HG02885 (cell line): Measurements from ENCODE around the gene NFKBIB.
"Not testable (repeated sequence)": the region's sequence is repeated elsewhere in the genome, so short reads cannot be mapped to it uniquely, and the experiment has no call there.

Experiments used
- ATAC-seq: cut with Tn5 transposase; IDR thresholded peaks from one replicate; pipeline ENCODE4 v1.9.1; 2021; ENCODE audit warnings: mild to moderate bottlenecking; ENCODE audit not compliant: unreplicated experiment, poor library complexity

Gene NFKBIB

GRCh38 chr19:38899447-38900201, at the start of gene NFKBIB, which contains the start of gene SIRT2:
TSS of gene NFKBIB (plus strand) at chr19:38899969. CDS start at chr19:38900033, 64 bp downstream.
TSS of gene SIRT2 (minus strand) at chr19:38899618. CDS start at chr19:38899521, 97 bp downstream.
- ATAC-seq, result peak; percentile 91

- peak; percentile 71 for ATAC-seq
Observed at GRCh38 chr19:38850436-38850975, 49.3 kb upstream of the NFKBIB start.

- ATAC-seq, result no peak
Observed at GRCh38 chr19:38850976-38851621, 48.7 kb upstream of the NFKBIB start.

- peak; percentile 27 for ATAC-seq
Observed at GRCh38 chr19:38851622-38852230, 48.0 kb upstream of the NFKBIB start.

GRCh38 chr19:38852231-38853044, 47.3 kb upstream of the NFKBIB start:
- no peak for ATAC-seq

GRCh38 chr19:38853214-38853613, 46.6 kb upstream of the NFKBIB start:
- no peak for ATAC-seq

- ATAC-seq, result not testable (repeated sequence)
Observed at GRCh38 chr19:38854961-38855360, 44.8 kb upstream of the NFKBIB start.

GRCh38 chr19:38855751-38856150, 44.0 kb upstream of the NFKBIB start:
- ATAC-seq, result not testable (repeated sequence)

GRCh38 chr19:38856813-38857212, 43.0 kb upstream of the NFKBIB start:
- no peak for ATAC-seq

GRCh38 chr19:38859631-38860204, 40.1 kb upstream of the NFKBIB start:
- not testable (repeated sequence) for ATAC-seq

- ATAC-seq, result no peak
Observed at GRCh38 chr19:38861368-38861767, 38.4 kb upstream of the NFKBIB start.

GRCh38 chr19:38862321-38863059, 37.3 kb upstream of the NFKBIB start:
- ATAC-seq, result no peak

GRCh38 chr19:38867171-38867780, 32.5 kb upstream of the NFKBIB start:
- no peak for ATAC-seq

- ATAC-seq, result no peak
Observed at GRCh38 chr19:38868551-38868950, 31.2 kb upstream of the NFKBIB start.

GRCh38 chr19:38869160-38869835, 30.5 kb upstream of the NFKBIB start:
- no peak for ATAC-seq

GRCh38 chr19:38869836-38870607, 29.7 kb upstream of the NFKBIB start:
- ATAC-seq, result peak; percentile 86

- no peak for ATAC-seq
Observed at GRCh38 chr19:38870612-38871011, 29.2 kb upstream of the NFKBIB start.
